GM18502 (cell line): Measurements from ENCODE around the gene ULBP1.
"Not testable (repeated sequence)": the region's sequence is repeated elsewhere in the genome, so short reads cannot be mapped to it uniquely, and the experiment has no call there.

Source experiments
- ATAC-seq: cut with Tn5 transposase; IDR thresholded peaks from one replicate; pipeline ENCODE4 v1.9.1; 2021; ENCODE audit warnings: mild to moderate bottlenecking; ENCODE audit not compliant: unreplicated experiment, poor library complexity

ULBP1 gene, protein sequence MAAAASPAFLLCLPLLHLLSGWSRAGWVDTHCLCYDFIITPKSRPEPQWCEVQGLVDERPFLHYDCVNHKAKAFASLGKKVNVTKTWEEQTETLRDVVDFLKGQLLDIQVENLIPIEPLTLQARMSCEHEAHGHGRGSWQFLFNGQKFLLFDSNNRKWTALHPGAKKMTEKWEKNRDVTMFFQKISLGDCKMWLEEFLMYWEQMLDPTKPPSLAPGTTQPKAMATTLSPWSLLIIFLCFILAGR

DNA sequence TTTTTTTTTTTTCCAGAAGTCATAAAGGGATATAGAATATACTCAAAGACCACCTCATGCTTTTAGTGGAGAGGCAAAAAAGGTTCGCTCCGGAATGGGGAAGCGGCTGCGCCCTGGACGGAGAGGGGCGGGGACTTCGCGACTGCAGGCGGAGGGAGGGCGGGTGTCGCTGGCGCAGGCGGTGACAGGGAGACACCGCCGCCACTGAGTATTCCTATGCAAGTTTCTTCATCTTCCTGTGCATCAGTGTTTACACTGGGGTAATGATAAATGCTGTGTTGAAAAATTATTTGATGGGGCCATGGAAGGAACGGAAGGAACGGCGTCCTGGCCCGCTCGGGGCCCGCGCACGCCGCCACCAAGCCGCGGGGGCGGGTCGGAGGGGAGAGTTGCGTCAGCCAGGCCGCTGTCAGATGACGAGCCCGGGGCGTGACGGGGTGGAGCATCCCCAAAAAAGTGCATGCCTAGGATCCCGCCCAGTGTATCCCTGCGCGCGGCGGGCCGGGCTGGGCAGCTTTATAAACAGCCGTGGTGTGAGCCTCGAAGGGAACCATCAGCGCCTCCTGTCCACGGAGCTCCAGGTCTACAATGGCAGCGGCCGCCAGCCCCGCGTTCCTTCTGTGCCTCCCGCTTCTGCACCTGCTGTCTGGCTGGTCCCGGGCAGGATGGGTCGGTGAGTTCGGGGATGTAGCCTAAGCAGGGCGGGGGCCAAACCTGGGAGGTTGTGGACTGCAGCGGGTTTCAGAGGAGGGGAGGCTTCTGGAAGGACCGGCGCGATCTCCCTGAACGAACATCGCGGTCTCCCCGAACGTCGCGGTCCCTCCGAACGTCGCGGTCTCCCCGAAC is at the start of gene ULBP1:
TSS of gene ULBP1 (plus strand) at position 482 of the 846 bp plus-strand sequence. CDS start at position 589, 107 bp downstream.
- peak; percentile 67 for ATAC-seq

DNA sequence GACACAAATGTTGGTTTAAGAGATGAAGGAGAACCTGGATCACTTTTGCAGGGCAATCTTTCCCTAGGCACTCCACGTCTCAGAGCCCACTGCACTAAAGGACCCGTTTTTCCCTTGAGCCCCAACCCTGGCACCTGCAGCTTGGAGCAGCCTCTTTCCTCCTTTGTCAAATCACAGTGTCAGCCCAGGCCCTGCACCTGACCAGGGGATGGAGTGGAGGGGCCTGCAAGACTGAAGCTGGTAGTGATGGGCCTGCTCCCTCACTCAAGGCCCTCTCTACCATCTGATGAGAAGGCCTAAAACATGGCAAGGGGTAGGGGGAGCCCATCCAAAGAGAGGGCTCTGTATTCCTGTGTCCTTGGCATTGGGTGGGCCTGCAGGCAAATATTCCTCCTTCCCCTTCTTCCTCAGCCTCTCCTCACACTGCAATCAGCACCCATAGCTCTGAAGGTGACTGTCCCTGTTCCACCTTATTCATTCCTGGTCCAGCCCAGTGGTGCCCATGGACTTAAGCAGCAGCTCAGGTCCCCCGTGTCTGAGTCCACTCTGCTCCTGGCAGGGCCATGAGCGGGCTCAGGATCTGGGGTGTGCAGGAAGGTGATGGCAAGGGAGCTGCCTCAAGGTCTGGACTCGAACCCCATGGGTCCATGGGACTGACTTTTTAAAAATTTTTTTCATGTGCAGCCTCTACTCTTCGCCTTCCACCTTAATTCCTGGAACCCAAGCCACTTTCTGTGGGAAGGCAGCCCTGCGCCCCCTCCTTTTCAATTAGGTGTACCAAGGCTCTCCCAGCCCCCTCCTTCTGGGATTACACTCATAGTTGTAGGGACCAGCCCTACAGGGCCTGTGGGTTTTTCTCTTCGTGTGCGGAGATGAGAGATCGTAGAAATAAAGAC is 47.5 kb upstream of the ULBP1 start:
- no peak for ATAC-seq

DNA sequence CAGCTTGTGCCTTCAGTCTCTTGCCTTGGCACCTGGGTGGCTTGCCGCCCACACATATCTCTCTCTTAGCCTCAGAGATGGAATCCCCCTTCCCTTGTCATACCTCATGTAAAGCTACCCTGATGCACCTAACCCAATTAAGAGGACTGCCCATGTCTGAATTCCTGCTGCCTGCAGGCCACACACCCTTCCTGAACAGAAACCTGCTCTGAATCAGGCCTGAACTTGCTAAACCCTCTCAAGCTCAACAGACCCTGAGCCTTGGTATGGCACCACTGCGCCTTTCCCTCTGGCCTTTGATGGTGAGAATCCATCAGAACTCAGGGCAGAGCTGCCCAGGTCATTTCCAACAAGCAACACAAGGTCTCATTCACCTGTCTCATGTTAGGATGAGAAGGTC is 46.1 kb upstream of the ULBP1 start:
- no peak for ATAC-seq

DNA sequence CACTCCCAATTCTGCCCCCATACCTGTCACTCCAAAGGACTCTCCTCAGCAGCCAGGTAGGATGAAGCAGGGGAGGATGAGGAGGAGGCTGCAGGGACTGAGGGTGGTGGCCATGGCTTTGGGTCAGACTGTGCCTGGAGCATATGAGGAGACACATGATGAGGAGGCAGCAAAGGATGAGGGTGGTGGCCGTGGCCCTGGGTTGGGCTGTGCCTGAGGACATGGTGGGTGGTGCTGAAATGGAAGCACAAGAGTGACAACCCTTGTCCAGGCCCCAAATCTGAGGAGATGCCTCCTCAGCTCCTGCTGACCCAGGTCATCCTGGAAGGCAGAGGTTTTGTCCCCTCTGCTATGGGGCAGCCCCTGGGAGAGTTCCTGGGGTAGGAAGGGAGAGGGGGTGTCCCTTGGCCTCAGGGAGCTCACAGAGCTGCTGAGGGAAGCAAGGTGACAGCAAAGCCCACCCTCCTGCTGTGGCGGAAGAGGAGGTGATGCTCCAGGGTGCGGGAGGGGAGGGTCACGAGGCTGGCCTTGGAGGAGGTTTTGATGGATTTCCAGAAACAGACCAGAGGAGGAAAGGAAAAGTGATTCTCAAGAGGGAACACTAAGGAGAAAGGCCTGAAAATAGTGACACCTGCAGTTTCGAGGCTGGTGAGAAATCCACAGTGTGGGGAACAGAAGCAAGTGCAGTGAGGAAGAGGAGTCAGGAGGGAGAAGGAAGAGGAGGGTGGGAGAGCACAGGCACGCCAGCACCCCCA is 45.4 kb upstream of the ULBP1 start:
- ATAC-seq = no peak

DNA sequence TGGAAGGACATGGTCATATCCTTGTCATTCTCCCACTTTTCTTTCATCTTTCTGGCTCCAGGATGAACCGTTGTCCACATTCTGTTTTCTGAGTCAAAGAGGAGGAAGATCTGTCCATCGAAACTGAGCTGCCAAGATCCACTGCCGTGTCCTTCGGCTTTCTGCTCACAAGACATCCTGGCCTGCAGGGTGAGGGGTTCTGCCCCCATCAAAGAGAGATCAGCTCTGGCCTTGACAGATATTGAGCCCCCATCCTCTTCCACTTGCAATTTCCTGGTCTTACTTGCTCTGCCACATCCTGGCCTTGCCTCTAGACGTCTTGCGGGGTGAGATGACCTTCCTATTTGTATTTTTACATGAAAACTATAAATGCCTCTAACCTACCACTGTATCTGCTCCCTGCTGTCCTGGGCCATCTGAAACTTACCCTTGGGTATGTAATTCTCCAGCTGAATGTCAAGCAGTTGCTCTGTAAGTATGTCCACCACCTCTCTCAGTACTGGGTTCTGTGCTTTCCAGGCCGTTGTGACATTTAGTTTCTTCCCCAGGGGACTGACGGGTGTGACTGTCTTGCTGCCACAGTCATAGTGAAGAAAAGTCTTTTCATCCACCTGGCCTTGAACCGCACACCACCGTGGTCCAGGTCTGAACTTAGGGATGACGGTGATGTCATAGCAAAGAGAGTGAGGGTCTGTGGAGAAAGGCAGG is 44.5 kb upstream of the ULBP1 start:
- not testable (repeated sequence) for ATAC-seq

DNA sequence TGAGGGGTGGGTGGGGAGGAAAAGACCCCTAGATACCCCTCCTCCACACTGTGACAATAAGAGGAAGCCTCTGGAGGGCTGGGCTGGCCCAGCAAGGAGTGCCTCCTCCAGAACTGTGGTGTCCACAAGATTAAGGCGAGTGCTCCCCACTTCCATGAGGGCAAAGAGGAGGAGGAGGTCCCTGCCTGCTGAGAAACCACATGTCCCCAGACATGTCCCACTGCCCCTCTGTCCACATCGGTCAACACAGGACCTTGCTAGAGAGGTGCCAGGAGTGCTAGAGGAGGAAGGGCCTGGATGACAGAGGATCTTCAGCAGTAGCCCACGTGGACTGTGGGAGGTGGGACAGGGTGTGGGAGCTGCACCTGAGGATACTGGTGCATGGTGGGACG is 43.9 kb upstream of the ULBP1 start:
- no peak for ATAC-seq

DNA sequence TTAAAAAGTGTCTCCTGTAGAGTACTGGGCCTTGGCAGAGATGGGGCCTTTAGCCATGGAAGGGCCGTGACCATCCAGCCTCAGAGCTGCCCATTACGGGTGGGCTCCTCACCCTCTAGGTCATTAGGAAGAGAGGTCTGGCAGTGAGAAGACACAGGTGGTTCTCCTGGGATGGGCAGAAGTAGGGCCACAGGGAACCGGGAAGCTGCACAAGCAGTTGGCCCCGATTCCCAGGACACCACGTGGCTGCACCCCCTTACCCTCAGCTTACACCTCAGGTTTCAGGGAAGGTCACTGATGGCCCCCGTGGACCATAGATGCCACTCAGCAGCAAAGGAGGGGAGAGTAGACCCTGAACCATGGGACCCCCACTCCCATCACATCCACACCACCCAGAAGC is 42.4 kb upstream of the ULBP1 start:
- ATAC-seq = no peak

DNA sequence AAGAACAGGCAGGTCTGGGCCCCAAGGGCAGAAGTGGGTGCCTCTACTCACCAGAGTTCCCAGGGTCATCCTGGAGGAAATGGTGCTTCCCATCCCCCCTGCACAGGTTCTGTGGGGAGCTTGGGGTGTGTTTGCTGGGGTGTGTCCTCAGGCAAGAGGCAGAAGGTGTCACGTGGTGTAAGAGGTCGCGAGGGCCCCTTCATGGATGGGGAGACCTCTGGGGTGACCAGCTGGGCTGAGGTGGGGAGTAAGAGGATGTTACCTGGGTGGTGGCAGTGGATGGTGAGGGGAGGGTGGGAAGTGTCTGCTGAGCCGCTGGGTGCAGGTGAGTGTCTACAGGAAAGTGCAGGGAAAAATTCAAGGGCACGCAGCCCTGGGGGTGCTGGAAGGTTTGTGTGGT is 41.7 kb upstream of the ULBP1 start:
- not testable (repeated sequence) for ATAC-seq

DNA sequence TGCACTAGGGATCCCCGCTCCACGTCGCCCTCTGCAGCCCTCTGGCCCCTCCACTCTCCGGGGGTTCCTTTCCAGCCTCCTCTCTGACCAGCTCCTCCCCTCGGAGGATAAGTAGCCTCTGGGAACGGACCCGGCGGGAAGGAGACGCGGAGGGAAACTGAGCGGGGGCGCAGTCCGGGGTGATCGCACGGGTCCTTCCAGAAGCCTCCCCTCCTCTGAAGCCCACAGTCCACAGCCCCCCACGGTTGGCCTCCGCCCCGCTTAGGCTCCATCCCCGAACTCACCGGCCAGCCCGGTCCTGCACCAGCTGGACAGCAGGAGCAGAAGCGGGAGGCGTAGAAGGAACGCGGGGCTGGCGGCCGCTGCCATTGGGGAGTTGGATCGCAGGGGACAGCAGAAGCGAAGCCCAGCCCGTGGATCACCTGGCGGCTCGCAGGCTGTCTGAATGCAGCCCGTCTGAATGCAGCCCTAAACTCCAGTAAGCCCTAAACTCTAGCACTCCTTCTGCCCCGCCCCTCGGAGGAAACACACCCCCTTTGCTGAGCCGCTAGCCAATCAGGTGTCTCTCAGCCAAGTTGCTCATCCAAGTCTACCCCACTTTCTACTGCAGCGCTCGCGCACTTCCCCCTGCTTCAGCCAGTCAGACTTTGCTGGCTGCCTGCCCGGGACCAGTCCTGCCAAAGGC is 41.0 kb upstream of the ULBP1 start, which contains the start of gene RAET1G:
TSS of gene RAET1G (minus strand) at position 480 of the 685 bp plus-strand sequence. CDS start at position 369, 111 bp downstream.
- ATAC-seq = peak; percentile 70

DNA sequence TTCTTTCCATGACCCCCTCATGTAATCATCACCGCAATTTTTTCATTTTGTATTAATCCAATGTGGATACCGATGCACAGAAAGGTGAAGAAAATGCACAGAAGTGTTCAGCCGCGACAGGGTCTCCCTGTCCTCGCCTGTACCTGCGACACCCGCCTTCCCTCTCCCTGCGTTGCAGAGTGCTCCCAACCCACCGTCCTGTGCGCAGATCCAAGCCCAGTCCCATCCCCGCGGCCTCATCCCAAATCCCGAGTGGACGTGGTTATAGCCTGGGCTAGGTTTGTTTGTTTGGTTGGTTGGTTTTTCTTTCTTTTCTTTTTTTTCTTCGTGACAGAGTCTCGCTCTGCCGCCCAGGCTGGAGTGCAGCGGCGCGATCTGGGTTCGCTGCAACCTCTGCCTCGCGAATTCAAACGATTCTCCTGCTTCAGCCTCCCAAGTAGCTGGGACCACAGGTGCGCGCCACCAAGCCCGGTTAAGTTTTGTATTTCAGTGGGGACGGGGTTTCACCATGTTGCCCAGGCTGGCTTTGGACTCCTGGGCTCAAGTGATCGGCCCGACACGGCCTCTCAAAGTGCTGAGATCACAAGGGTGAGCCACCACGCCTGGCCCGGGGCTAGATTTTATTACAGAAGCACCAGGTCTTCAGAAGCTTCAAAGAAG is 40.3 kb upstream of the ULBP1 start:
- ATAC-seq = no peak

DNA sequence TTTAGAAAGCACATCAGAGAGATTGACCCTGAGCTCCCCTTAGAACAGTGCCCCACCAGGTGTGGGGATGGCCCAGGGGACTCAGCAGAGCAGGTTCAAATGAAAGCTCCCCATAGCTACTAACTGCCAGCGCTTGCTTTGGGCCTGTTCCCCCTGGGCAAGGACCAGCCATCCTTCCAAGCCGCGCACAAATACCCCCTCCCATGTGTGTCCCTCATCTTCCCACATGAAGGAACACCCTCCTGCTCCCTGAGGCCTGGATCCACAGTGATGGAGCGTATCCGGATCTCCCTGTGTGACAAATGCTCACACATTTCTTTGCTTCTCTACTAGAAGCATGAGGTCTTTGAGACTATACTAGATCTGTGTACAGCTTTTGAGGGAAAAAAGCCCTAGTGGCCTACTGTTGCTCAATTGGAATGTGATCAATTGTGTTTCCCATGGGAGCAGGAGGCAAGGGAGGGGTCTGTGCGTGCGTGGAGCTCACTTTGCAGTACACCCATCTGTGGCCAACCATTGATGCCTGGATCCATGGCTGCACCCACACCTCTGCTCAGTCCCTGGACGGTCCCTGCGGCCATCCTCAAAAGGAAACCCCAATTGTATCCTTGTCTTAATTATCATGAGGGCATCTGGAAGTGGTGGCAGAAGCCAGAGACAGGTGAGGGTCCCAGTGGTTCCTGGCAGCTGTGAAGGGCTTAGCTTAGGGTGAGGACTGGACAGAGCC is 39.4 kb upstream of the ULBP1 start:
- no peak for ATAC-seq

DNA sequence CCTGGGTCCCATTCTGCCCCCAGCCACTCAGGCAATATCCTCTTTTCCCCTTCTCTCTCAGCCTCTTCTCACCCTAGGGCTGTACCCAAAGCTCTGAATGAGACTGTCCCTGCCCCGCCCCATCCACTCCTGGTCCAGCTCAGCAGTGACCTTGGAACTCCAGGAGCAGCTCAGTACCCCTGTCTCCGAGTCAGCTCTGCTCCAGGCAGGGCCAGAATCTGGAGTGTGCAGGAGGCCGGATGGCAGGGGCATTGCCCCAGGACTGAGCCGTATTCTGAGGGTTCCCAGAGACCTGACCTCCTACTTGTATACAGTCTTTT is 38.9 kb upstream of the ULBP1 start:
- no peak for ATAC-seq

DNA sequence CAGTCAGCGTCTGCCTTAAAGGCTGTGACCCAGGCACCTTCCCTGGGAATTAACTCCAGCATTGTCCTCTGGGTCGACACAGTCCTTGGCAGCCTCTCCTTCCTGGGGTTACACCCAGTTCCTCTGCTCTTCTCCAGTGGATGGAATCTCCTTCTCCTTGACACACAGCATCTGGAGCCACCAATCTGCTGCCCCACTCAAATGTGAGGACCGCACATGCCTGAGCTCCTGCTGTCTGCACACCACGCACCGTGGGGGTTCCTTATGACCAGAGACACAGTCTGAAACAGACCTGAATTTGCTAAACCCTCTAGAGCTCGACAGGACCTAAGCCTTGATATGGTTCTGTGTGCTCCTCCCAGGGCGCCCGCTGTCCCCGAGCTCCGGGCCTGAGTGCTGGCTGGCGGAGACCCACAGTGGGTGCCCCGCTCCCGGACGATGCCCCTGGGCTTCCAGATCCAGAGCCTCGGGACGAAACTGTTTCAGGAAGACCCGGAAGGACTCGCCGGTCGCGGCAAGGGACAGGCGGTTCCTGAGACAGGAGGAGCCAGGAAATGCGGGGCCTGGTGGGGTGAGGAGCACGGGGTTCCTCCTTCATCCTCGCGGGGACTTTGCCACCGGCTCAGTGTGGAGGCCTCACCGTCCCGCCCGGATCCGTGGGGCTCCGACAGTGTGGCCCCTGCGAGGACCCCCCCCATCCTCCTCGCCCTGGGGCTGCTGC is 38.3 kb upstream of the ULBP1 start:
- no peak for ATAC-seq

DNA sequence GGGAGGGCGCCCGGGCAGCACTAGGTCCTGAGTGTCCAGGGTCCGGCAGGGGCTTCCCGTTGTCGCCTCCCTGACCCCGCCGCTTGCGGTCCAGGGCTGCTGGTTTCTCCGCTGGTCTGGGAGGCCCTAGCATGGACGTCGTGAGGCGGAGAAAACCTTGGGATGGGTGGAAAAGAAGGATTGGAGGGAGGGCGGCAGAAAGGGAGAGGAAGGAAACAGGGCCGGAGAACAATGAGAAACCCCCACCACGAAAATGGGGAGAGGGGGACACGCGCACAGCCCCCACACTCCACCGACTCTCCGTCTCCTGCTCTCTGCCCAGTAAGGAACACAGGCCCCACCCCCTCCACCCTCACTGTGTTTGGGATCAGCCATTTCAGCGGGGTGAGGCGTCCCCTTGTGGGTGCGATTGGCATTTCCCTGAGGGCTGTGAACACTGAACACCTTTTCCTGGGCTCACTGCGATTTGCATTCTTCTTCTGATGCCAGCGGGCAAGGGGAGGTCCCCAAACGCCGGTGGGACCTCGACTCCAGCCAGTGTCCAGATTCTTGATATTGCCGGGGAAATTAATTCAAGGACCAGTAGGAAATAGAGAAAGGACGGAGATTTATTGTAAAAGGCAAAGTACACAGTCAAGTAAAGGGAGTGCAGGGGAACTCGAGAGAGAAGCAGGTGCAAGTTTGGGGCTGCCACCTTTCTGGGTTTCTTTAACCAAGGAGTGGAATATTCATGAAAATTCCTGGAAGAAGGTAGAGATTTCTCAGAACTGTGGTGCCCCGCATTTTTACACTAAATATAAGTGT is 37.6 kb upstream of the ULBP1 start:
- peak; percentile 69 for ATAC-seq

DNA sequence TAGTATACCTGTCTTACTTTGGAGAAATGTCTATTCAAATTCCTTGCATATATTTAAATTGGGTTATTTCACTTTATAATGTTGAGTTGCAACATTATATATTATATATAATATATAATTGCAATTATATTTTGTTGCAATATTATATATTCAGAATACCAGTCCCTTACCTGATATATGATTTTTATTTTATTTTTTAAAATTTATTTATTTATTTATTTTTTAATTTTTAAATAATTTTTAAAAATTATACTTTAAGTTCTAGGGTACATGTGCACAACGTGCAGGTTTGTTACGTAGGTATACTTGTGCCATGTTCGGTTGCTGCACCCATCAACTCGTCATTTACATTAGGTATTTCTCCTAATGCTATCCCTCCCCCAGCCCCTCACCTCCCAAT is 36.7 kb upstream of the ULBP1 start:
- not testable (repeated sequence) for ATAC-seq

DNA sequence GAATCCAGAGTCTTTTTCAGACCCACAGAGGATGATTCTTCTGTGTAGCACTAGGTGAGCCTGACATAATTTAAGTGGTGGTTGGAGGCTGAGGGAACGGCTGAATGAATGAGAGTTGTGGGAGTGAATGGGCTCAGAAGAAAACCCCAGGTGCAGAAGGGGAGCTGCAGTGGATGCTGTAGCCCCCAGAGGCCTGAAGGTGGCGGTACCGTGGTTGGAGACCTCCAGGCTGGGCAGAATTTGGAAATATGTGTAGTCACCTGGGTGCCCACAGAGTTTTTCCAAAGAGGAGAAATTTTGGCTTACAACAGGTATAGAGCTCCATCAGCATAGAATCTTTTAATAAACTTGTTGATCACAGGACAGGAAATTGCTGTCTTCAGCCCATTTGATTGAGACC is 34.3 kb upstream of the ULBP1 start:
- ATAC-seq = no peak
